ENCODE measurements around the gene MAST1.

GRCh38 chr19:12872255-12872654 is 33.9 kb downstream of the MAST1 start:
- TF ChIP-seq CTCF (IDR thresholded peaks at IDR 0.05) (no peak), EP300 (IDR thresholded peaks at IDR 0.05) (no peak), POLR2A (IDR thresholded peaks at IDR 0.05) (no peak)

All from upper lobe of left lung (tissue), 4 donors.